ENCODE results near the gene DENND10. TPM values are rescaled to one million over a fixed set of nuclear protein-coding genes. Genes with fewer than 3 reads are reported as not detected.
"Not testable (repeated sequence)": the region's sequence is repeated elsewhere in the genome, so short reads cannot be mapped to it uniquely, and the experiment has no call there.

The DENND10 gene
- total and polyA plus RNA-seq, 8 donors: 8.9 to 82.3 (median 27.9) TPM

DNA sequence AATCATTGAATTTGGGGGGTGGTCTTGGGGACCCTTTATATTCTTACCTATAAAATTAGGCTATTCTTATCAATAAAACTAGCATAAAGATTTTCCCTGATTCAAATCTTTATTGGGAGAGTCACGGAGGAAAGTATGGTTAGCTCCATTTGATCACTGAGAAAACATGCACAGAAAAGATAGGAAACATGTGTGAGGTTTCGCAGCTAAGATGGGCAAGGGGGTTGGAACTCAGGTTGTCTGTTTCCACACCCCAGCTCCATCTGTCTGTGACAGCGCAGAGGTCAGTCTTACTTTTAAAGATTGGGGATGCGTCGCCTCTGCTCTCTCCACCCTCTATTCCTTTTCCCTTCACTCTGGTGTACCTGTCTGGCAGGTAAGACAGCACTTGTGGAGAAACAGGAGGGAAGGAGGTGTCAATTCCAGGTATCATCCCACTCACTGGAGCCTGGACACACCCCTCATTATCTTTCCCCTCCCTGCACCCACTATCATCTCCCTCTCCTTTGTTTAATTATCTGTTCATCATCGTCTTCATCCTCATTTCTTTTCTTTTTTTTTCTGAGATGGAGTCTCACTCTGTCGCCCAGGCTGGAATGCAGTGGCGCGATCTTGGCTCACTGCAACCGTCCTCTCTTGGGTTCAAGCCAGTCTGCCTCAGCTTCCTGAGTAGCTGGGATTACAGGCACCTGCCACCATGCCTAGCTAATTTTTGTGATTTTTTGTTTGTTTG lies 2.4 kb upstream of the DENND10 start:
- Histone ChIP-seq H3K27ac (peak overlapping the region; percentile 30 to 77 (median 72)), H3K4me1 (peaks cover 11 to 40% (median 15%) of the 10 kb centered on the region in 4 donors), H3K27me3 (no peaks in the 10 kb centered on the region), H3K9me3 (no peaks in the 10 kb centered on the region), H3K4me3 (no peak overlapping the region), H3K36me3 (no peaks in the 10 kb centered on the region)
- TF ChIP-seq POLR2AphosphoS5 (IDR thresholded peaks at IDR 0.05) (no peak), EP300 (IDR thresholded peaks at IDR 0.05) (no peak), POLR2A (IDR thresholded peaks at IDR 0.05) (no peak)
- TF ChIP-seq, protein P1, sequence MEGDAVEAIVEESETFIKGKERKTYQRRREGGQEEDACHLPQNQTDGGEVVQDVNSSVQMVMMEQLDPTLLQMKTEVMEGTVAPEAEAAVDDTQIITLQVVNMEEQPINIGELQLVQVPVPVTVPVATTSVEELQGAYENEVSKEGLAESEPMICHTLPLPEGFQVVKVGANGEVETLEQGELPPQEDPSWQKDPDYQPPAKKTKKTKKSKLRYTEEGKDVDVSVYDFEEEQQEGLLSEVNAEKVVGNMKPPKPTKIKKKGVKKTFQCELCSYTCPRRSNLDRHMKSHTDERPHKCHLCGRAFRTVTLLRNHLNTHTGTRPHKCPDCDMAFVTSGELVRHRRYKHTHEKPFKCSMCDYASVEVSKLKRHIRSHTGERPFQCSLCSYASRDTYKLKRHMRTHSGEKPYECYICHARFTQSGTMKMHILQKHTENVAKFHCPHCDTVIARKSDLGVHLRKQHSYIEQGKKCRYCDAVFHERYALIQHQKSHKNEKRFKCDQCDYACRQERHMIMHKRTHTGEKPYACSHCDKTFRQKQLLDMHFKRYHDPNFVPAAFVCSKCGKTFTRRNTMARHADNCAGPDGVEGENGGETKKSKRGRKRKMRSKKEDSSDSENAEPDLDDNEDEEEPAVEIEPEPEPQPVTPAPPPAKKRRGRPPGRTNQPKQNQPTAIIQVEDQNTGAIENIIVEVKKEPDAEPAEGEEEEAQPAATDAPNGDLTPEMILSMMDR (IDR thresholded peaks at IDR 0.05): no peak
- WGBS, 5 donors: 69 to 84% (median 75%) methylated on average over 10 of the region's 10 CpGs
- DNase-seq: no peak
- intact Hi-C loops (cut with DNase I; ENCODE audit: low total_unique reads): no loop called here

DNA sequence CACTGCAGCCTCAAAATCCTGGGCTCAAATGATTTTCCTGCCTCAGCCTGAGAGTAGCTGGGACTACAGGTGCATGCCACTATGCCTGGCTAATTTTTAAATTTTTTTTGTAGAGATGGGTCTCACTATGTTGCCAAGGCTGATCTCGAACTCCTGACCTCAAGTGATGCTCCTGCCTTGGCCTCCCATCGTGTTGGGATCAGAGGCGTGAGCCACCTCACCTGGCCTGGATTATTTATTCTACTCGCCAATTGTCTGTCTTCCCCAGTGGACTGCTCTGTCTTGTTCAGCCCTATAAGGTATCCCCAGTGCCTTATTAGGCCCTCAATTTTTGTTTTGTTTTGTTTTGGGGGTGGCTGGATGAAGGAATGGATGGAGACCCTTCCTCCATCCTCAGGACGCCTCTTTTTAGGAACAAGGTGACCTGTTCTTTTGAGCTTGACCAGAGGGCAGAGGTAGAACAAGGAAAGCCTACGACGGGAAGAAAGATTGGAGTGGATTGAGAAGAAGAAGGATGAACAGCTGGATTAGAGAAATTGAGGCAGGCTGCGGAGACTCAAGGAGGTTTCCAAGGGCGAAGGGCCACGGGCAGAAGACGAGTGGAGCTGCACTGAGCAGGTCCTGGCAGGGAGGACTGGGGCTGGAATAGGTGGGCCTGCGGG lies 541 bp upstream of the DENND10 start:
- WGBS, 5 donors: 54 to 58% (median 55%) methylated on average over 11 to 12 of the region's 12 CpGs
- Histone ChIP-seq H3K27me3 (no peaks in the 10 kb centered on the region), H3K27ac (peak overlapping the region; percentile 3 to 87 (median 23)), H3K36me3 (peaks cover 0 to 10% (median 7%) of the 10 kb centered on the region in 4 donors), H3K4me1 (peaks cover 11 to 40% (median 15%) of the 10 kb centered on the region in 4 donors), H3K4me3 (peak overlapping the region in 2 of 4 donors; percentile 87 to 94), H3K9me3 (no peaks in the 10 kb centered on the region)
- TF ChIP-seq POLR2A (IDR thresholded peaks at IDR 0.05) (no peak), POLR2AphosphoS5 (IDR thresholded peaks at IDR 0.05) (no peak), EP300 (IDR thresholded peaks at IDR 0.05) (no peak)
- TF ChIP-seq, protein P1 (IDR thresholded peaks at IDR 0.05): no peak
- DNase-seq: no peak
- intact Hi-C loops (cut with DNase I; ENCODE audit: low total_unique reads): no loop called here

DNA sequence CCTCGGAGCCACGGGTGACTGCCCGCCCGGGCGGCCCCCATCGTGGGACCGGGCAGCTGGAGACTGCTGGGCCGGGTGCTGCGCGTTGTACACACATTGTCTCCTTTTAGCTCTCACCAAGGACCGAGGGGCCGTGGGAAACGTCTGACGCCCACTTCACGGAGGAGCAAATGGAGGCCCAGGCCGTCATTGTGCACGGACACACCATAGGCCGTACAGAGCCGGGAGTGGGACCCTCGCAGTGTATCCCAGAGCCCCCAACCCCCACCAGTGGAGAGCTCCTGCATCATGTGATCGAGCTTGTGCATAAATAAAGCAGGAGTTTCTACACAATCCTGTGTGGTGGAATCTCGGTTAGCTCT lies 722 bp downstream of the DENND10 start:
- WGBS, 5 donors: 0 to 8% (median 1%) methylated on average over 6 to 22 of the region's 22 CpGs
- DNase-seq: peak in 1 of 2 donors; percentile 62
- intact Hi-C loops (cut with DNase I; ENCODE audit: low total_unique reads): no loop called here

DNA sequence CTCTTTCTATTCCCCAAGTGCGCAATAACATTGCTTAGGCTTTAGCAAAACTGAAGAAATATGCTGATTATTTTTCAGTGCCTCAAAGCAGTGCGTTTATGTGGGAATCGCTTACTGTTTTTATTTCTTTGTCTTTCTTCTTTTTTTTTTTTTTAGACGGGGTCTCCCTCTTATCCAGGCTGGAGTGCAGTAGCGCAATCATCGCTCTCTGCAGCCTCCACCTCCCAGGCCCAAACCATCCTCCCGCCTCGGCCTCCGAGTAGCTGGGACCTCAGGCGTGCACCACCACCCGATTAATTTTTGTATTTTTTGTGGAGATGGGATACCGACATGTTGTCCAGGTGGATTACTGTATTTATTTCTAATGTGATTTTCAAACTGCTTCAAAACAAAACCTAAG lies 1.2 kb downstream of the DENND10 start:
- TF ChIP-seq POLR2A (IDR thresholded peaks at IDR 0.05) (no peak), POLR2AphosphoS5 (IDR thresholded peaks at IDR 0.05) (no peak), EP300 (IDR thresholded peaks at IDR 0.05) (no peak)
- TF ChIP-seq, protein P1 (IDR thresholded peaks at IDR 0.05): no peak
- peak overlapping the region; percentile 87 to 96 (median 91) for H3K4me3 ChIP-seq
- no peak overlapping the region for H3K27ac ChIP-seq
- H3K36me3 ChIP-seq: peaks cover 8 to 28% (median 25%) of the 10 kb centered on the region in 4 donors
- peaks cover 11 to 36% (median 15%) of the 10 kb centered on the region in 4 donors for H3K4me1 ChIP-seq
- no peaks in the 10 kb centered on the region for H3K27me3 ChIP-seq
- WGBS, 5 donors: 88 to 91% (median 90%) methylated on average over 12 of the region's 12 CpGs
- H3K9me3 ChIP-seq: no peaks in the 10 kb centered on the region
- intact Hi-C loops (cut with DNase I; ENCODE audit: low total_unique reads): no loop called here
- no peak for DNase-seq

More for the DNA sequence above, 722 bp downstream of the DENND10 start:
- Histone ChIP-seq H3K27ac (peak overlapping the region; percentile 26 to 95 (median 87)), H3K4me3 (peak overlapping the region; percentile 87 to 96 (median 91)), H3K4me1 (peaks cover 11 to 40% (median 15%) of the 10 kb centered on the region in 4 donors), H3K9me3 (no peaks in the 10 kb centered on the region), H3K27me3 (no peaks in the 10 kb centered on the region), H3K36me3 (peaks cover 8 to 23% (median 20%) of the 10 kb centered on the region in 4 donors)
- no peak for TF ChIP-seq EP300 (IDR thresholded peaks at IDR 0.05)
- TF ChIP-seq POLR2A (IDR thresholded peaks at IDR 0.05): no peak
- TF ChIP-seq, protein P1 (IDR thresholded peaks at IDR 0.05): no peak
- TF ChIP-seq POLR2AphosphoS5 (IDR thresholded peaks at IDR 0.05): no peak

DNA sequence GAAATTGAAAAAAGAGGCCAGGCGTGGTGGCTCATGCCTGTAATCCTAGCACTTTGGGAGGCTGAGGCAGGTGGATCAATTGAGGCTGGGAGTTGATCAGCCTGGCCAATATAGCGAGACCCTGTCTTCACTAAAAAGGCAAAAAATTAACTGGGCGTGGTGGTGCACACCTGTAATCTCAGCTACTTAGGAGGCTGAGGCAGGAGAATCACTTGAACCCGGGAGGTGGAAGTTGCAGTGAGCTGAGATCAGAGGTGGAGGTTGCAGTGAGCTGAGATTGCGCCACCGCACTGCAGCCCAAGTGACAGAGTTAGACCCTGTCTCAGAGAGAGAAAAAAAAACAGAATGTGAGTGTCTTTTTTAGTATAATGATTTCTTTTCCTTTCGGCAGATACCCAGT lies 2.0 kb downstream of the DENND10 start:
- intact Hi-C loops (cut with DNase I; ENCODE audit: low total_unique reads); H3K27ac ChIP-seq; H3K4me3 ChIP-seq; H3K27me3 ChIP-seq; H3K9me3 ChIP-seq; DNase-seq: not testable (repeated sequence)
- 95 to 98% (median 97%) methylated on average over 7 of the region's 7 CpGs for WGBS, 5 donors
- Histone ChIP-seq H3K4me1 (peaks cover 11 to 29% (median 15%) of the 10 kb centered on the region in 4 donors), H3K36me3 (peaks cover 8 to 36% (median 33%) of the 10 kb centered on the region in 4 donors)

DNA sequence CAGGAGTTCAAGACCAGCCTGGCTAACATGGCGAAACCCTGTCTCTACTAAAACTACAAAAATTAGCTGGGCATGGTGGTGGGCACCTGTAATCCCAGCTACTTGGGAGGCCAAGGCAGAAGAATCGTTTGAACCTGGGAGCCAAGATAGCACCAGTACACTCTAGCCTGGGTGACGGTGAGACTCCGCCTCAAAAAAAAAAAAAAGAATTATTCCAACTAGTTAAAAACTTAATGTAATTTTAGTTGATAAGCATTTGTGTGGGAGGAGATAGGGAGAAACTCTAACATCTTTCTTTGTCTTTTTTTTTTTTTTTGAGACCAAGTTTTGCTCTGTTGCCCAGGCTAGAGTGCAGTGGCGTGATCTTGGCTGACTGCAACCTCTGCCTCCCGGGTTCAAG lies 3.2 kb downstream of the DENND10 start:
- H3K4me3 ChIP-seq; intact Hi-C loops (cut with DNase I; ENCODE audit: low total_unique reads); H3K27me3 ChIP-seq; H3K9me3 ChIP-seq; H3K27ac ChIP-seq; DNase-seq: not testable (repeated sequence)
- Histone ChIP-seq H3K36me3 (peaks cover 13 to 47% (median 44%) of the 10 kb centered on the region in 4 donors), H3K4me1 (peaks cover 11 to 20% (median 15%) of the 10 kb centered on the region in 4 donors)
- 82 to 95% (median 90%) methylated on average over 6 of the region's 6 CpGs for WGBS, 5 donors

DNA sequence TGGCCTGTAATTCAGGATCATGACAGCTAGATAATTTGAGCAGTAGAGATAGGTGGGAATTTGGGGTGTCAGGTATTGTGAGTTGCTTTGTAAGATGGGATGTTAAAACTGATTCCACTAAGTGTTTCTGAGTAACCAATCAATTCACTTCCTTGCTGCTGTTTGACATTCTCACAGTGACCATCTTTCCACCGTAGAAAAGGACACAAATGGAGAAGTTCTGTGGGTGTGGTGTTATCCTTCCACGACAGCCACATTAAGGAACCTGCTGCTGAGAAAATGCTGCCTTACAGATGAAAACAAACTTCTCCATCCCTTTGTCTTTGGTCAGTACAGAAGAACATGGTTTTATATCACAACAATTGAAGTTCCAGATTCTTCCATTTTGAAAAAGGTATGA lies 3.9 kb downstream of the DENND10 start:
- DNase-seq; H3K4me3 ChIP-seq; H3K27me3 ChIP-seq; intact Hi-C loops (cut with DNase I; ENCODE audit: low total_unique reads); H3K9me3 ChIP-seq; H3K27ac ChIP-seq: not testable (repeated sequence)
- Histone ChIP-seq H3K4me1 (peaks cover 11 to 20% (median 16%) of the 10 kb centered on the region in 4 donors), H3K36me3 (peaks cover 18 to 53% (median 51%) of the 10 kb centered on the region in 4 donors)
- WGBS, 5 donors: 79 to 89% (median 88%) methylated on average over 2 of the region's 2 CpGs

Measured in stomach (tissue), 9 donors.